Epidermal melanocyte (primary cell): Measurements from ENCODE around the gene MOXD1.

Experiments used
- DNase-seq: peaks from one replicate; pipeline ENCODE4 v3.0.0; 2011; ENCODE audit warnings: low spot score; ENCODE audit not compliant: insufficient read length

MOXD1 gene

GRCh38 chr6:132246632-132247270 is 154.5 kb downstream of the MOXD1 start:
- DNase-seq: no peak

- DNase-seq: no peak
Observed at GRCh38 chr6:132246120-132246617, 155.1 kb downstream of the MOXD1 start.
